GM12873 (cell line): ENCODE data around the gene ECHS1.

Experiments used
- CTCF ChIP-seq: IDR thresholded peaks from 2 replicates; pipeline ENCODE4 v1.5.1; 2012; ENCODE audit warnings: low read depth, mild to moderate bottlenecking, moderate library complexity, low read length, control low read depth; ENCODE audit not compliant: insufficient read depth; ENCODE audit errors: missing control alignments

ECHS1 gene

GRCh38 chr10:133362846-133363245, 10.3 kb downstream of the ECHS1 start:
- TF ChIP-seq CTCF = no peak

- TF ChIP-seq CTCF = no peak
Measured at GRCh38 chr10:133361773-133362441, 11.2 kb downstream of the ECHS1 start.

- TF ChIP-seq CTCF = no peak
Measured at GRCh38 chr10:133361227-133361626, 11.9 kb downstream of the ECHS1 start.

- TF ChIP-seq CTCF = no peak
Measured at GRCh38 chr10:133359972-133360610, 13.1 kb downstream of the ECHS1 start.

- no peak for TF ChIP-seq CTCF
Measured at GRCh38 chr10:133359554-133359971, 13.6 kb downstream of the ECHS1 start.

GRCh38 chr10:133358925-133359310, 14.2 kb downstream of the ECHS1 start:
- TF ChIP-seq CTCF = no peak

- TF ChIP-seq CTCF = no peak
Measured at GRCh38 chr10:133358162-133358924, 14.8 kb downstream of the ECHS1 start.
